Measurements from ENCODE around the gene SH2D3C.

DNA sequence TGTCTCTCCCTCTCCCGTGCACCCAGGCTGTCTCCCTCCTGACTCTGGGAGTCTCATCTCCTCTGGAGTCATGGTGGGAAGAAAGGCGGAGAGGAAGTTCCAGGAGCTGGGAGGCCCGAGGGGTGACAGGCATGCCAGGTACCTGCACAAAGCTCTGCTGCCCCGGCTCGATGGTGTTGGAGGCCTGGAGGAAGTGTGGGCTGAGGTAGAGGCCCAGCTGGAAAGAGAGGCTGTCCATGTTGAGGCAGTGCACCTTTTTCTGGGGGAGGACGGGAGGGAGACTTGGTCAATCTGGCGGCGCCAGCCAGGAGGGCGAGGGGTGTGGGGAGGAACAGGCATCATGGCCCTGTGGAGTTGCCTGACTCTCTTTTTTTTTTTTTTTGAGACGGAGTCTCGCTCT, 40.1 kb upstream of the SH2D3C start:
- TF ChIP-seq CTCF (IDR thresholded peaks at IDR 0.05) (no peak), E2F6 (IDR thresholded peaks at IDR 0.05; ENCODE audit: borderline replicate concordance, low read depth) (no peak), REST (IDR thresholded peaks at IDR 0.05) (no peak), MAFK (IDR thresholded peaks at IDR 0.05; ENCODE audit: partially characterized antibody) (no peak), RNF2 (IDR thresholded peaks at IDR 0.05; ENCODE audit: borderline replicate concordance, low read depth) (no peak), HOXA7 (CRISPR knock-in tag; IDR thresholded peaks at IDR 0.05) (no peak), POLR2A (IDR thresholded peaks at IDR 0.05; ENCODE audit: low read length) (no peak), EHF (CRISPR knock-in tag; IDR thresholded peaks at IDR 0.05) (no peak), RAD21 (conservative IDR thresholded peaks at IDR 0.05 in 1 of 2, IDR thresholded peaks at IDR 0.05 in 1 of 2) (no peak), CHD2 (IDR thresholded peaks at IDR 0.05; ENCODE audit: low read length, partially characterized antibody) (no peak), HDAC2 (IDR thresholded peaks at IDR 0.05) (no peak), FOSB (CRISPR knock-in tag; IDR thresholded peaks at IDR 0.05) (no peak), JUNB (IDR thresholded peaks at IDR 0.05) (no peak)
- TF ChIP-seq, protein P1, sequence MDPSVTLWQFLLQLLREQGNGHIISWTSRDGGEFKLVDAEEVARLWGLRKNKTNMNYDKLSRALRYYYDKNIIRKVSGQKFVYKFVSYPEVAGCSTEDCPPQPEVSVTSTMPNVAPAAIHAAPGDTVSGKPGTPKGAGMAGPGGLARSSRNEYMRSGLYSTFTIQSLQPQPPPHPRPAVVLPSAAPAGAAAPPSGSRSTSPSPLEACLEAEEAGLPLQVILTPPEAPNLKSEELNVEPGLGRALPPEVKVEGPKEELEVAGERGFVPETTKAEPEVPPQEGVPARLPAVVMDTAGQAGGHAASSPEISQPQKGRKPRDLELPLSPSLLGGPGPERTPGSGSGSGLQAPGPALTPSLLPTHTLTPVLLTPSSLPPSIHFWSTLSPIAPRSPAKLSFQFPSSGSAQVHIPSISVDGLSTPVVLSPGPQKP (IDR thresholded peaks at IDR 0.05; ENCODE audit: low read depth, low read length), result no peak

All from A549 (cell line).